ENCODE data around the gene LYL1.

The LYL1 gene

DNA sequence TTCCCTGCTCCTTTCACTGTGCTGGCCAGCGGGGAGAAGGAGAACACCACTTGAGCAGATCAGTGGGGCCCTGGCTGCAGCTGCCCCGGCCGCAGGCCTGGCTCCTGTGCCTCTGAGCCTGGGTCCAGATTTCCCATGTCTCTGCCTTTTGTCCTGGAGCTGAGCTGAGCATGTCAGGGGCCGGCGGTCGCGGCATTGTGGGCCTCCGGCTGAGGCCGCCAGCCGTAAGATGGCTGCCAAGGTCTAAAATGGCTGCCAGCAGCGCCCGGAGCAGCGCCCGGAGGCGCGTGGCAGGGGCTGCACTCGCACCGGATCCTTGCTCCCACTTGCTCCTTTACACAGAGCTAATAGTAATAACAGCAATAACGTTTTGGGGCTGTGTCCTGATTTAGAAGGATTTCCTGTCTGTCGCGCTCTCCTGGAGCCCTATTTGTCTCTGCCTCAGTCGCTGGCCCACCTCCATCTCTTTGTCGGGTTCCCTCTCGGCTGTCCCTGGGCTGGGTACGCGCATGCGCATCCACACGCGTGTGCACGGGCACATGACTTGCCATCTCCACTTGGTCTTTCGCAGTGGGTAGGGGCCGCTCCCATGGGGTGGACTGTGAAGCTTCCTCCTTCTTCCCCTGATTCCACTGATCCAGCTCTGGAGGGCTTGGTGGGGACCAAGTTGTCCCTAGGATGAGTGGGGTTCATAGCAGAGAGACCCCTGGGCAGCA is 32.1 kb downstream of the LYL1 start:
- TF ChIP-seq POU2F2 (IDR thresholded peaks at IDR 0.05; ENCODE audit: low read depth, low read length) (no peak), POLR2A (IDR thresholded peaks at IDR 0.05; ENCODE audit: low read depth, low read length) (no peak), POLR2AphosphoS5 (IDR thresholded peaks at IDR 0.05; ENCODE audit: low read depth, low read length) (no peak), PAX5 (IDR thresholded peaks at IDR 0.05; ENCODE audit: insufficient read depth, low read length, severe bottlenecking) (no peak), SPI1 (IDR thresholded peaks at IDR 0.05; ENCODE audit: low read depth, low read length) (no peak), TAF1 (IDR thresholded peaks at IDR 0.05; ENCODE audit: low read depth, low read length) (no peak)
- FAIRE-seq (no peak), DNase-seq (ENCODE audit: insufficient read length, low spot score) (no peak)

DNA sequence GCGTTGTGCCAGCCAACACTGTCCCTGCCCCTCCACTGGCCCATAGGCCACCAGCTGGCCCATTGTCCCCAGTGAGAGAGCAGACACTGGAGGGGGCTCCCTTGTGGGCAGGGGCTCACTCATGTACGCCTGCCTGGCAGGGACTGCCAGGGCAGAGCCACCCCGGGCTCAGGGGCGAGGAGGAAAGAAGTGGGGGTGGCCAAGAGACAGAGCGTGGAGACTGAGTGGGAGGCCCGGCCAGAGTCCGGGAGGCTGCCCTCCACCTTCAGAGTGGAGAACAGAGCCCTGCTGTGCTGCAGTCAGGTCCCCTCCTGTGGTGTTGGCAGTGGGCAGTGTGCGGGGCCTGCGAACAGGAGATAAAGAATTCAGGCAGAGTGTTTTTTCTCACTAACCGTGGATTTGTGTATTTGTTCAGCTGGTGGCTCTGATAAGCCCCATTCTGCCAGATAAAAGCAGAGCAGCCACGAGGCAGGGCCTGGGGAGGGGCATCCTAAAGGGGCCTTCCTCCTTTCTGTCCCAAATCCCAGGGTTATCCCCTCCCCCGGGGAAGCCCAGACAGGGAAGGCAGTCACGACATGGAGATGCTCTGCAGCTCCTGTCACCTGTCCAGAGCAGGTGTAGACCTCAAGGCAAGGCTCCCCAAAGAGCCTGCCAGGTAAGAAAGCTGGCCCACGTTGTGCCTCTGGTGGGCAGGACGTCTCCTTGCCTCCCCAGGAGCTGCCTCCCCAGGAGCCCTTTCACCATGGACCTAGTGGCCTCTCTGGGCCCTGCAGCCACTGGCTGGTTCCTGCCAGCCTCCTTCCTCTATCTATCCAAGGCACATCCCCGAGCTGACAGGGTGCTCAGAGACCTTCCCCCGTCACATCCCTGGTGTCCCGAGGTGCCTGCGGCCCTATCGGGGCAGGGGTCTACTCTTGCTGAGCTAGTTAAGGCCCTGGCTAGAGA is 33.0 kb downstream of the LYL1 start:
- DNase-seq (ENCODE audit: insufficient read length, low spot score) (no peak), FAIRE-seq (no peak)
- TF ChIP-seq POLR2A (IDR thresholded peaks at IDR 0.05; ENCODE audit: low read depth, low read length): no peak
- TF ChIP-seq TAF1 (IDR thresholded peaks at IDR 0.05; ENCODE audit: low read depth, low read length): no peak
- TF ChIP-seq POLR2AphosphoS5 (IDR thresholded peaks at IDR 0.05; ENCODE audit: low read depth, low read length): no peak
- TF ChIP-seq SPI1 (IDR thresholded peaks at IDR 0.05; ENCODE audit: low read depth, low read length): no peak

DNA sequence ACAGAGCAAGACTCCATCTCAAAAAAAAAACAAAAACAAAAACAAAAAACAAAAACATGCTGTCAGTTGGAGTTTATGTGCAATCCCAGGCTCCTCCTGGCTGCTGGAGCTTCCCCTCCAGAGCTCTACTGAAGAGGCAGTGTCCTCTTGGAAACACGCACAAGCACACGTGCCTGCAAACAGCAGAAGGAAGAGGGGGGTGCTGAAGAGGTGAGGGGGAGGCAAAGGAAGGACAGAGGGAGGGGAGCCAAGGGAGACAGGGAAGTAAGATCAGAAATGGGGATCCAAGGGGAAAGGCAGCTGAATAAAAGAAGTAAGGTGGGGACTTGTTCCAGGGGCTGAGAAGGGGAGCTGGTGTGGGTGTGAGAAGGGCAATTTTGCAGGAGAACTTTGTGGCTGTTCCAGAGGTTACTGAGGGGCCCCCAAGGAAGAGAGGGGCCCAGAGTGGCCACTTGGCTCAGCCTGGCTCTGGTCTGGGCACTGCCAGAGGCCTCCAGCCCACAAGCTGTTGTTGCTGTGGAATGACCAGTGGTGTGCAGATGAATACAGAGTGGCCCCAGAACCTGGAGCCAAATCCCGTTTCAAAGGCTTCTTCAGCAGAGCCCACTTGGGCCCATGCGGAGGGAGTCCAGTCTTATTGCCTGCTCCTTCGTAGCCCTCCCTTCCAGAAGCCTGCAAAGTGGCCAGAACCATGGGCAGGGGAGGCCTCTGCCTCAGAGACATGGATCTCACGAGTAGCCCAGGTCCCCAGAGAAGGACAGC is 34.4 kb downstream of the LYL1 start:
- TF ChIP-seq POU2F2 (IDR thresholded peaks at IDR 0.05; ENCODE audit: low read depth, low read length) (no peak), POLR2A (IDR thresholded peaks at IDR 0.05; ENCODE audit: low read depth, low read length) (no peak), POLR2AphosphoS5 (IDR thresholded peaks at IDR 0.05; ENCODE audit: low read depth, low read length) (no peak), TAF1 (IDR thresholded peaks at IDR 0.05; ENCODE audit: low read depth, low read length) (no peak), SPI1 (IDR thresholded peaks at IDR 0.05; ENCODE audit: low read depth, low read length) (no peak), PAX5 (IDR thresholded peaks at IDR 0.05; ENCODE audit: insufficient read depth, low read length, severe bottlenecking) (no peak)
- DNase-seq (ENCODE audit: insufficient read length, low spot score): no peak
- FAIRE-seq: no peak

DNA sequence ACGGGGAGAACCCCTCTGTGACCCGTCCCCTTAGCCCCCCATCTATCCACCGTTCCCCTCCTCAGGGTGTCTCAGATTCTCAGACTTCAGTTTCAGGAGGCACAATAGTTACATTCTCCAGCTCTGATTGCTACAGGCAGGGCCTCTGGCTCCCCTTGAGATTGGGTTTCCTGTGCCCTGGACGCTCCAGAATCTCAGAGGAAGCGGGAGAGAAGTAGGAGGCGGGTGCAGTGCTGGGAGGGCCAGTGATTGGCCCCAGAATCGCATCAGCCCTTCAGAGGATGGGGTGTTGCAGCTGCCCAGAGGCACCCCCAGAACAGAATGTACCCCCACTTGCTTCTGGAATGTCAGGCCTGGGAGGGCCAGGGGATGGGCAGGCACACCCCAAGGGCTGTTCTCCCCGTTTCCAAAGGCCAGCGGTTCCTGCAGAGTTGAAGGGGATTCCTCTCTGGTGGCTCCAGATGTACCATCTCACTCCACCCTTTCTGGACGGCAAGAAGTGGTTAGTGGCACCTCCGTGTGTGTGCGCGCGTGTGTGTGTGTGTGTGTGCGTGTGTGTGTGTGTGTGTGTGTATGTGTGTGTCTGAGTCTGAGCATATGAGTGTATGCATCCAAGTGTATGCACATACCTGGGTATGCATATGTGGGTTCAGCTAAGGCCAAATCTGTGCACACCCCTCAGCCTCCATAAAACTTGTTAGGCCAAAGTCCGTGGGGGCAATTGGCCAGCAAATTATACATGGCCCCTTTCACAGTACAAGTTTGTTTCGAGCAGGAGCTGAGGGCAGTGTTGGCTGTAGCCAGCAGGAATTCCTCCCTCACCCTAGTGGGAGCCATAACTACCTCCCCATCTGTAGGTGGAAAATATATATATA is 35.5 kb downstream of the LYL1 start:
- DNase-seq (ENCODE audit: insufficient read length, low spot score) (no peak), FAIRE-seq (no peak)
- no peak for TF ChIP-seq PAX5 (IDR thresholded peaks at IDR 0.05; ENCODE audit: insufficient read depth, low read length, severe bottlenecking)
- TF ChIP-seq POU2F2 (IDR thresholded peaks at IDR 0.05; ENCODE audit: low read depth, low read length): no peak
- no peak for TF ChIP-seq POLR2A (IDR thresholded peaks at IDR 0.05; ENCODE audit: low read depth, low read length)
- TF ChIP-seq TAF1 (IDR thresholded peaks at IDR 0.05; ENCODE audit: low read depth, low read length): no peak
- no peak for TF ChIP-seq SPI1 (IDR thresholded peaks at IDR 0.05; ENCODE audit: low read depth, low read length)
- TF ChIP-seq POLR2AphosphoS5 (IDR thresholded peaks at IDR 0.05; ENCODE audit: low read depth, low read length): no peak

DNA sequence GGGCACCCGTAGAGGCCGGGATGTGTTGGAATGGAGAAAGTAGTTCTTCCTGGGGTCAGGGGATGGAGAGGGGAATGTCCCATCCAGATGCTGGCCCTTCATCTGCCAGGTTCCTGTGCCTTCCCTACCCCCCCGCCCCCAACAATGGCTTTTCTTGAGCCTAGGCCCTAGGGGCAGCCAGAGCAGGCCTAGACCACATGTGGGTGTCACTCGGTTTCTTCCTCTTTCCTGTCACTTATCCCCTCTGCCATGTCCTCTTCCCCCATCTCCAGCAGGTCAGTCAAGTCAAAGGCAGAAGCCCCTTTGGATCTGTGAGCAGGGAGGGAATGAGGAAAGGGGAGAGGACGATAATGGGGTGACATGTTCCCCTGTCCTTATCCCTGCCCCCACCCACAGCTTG is 36.4 kb downstream of the LYL1 start:
- FAIRE-seq (no peak), DNase-seq (ENCODE audit: insufficient read length, low spot score) (no peak)
- TF ChIP-seq POLR2AphosphoS5 (IDR thresholded peaks at IDR 0.05; ENCODE audit: low read depth, low read length): no peak
- TF ChIP-seq PAX5 (IDR thresholded peaks at IDR 0.05; ENCODE audit: insufficient read depth, low read length, severe bottlenecking): no peak
- no peak for TF ChIP-seq SPI1 (IDR thresholded peaks at IDR 0.05; ENCODE audit: low read depth, low read length)
- no peak for TF ChIP-seq TAF1 (IDR thresholded peaks at IDR 0.05; ENCODE audit: low read depth, low read length)
- no peak for TF ChIP-seq POU2F2 (IDR thresholded peaks at IDR 0.05; ENCODE audit: low read depth, low read length)
- TF ChIP-seq POLR2A (IDR thresholded peaks at IDR 0.05; ENCODE audit: low read depth, low read length): no peak

DNA sequence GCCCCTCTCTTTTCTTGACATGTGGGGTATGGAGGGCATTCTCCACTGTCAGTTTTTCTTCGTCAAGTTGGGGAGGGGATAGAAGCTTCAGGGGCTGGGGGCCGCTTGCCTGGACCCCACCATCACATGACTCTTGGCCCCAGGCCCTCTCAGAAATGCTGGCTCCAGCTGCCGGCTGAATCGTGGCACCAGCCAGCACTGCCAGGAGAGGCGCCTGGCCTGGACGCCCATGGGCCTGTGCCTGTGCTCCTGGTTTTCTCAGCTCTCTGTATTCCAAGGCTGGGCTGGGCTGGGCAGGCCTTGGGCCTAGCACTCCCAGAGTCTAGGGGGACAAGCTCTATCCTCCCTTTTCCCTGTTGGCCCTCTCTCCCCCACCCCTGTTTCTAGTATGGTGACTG is 38.6 kb downstream of the LYL1 start:
- DNase-seq (ENCODE audit: insufficient read length, low spot score) (no peak), FAIRE-seq (no peak)
- no peak for TF ChIP-seq POLR2A (IDR thresholded peaks at IDR 0.05; ENCODE audit: low read depth, low read length)
- TF ChIP-seq POU2F2 (IDR thresholded peaks at IDR 0.05; ENCODE audit: low read depth, low read length): no peak
- no peak for TF ChIP-seq POLR2AphosphoS5 (IDR thresholded peaks at IDR 0.05; ENCODE audit: low read depth, low read length)
- TF ChIP-seq SPI1 (IDR thresholded peaks at IDR 0.05; ENCODE audit: low read depth, low read length): no peak
- TF ChIP-seq TAF1 (IDR thresholded peaks at IDR 0.05; ENCODE audit: low read depth, low read length): no peak
- no peak for TF ChIP-seq PAX5 (IDR thresholded peaks at IDR 0.05; ENCODE audit: insufficient read depth, low read length, severe bottlenecking)

DNA sequence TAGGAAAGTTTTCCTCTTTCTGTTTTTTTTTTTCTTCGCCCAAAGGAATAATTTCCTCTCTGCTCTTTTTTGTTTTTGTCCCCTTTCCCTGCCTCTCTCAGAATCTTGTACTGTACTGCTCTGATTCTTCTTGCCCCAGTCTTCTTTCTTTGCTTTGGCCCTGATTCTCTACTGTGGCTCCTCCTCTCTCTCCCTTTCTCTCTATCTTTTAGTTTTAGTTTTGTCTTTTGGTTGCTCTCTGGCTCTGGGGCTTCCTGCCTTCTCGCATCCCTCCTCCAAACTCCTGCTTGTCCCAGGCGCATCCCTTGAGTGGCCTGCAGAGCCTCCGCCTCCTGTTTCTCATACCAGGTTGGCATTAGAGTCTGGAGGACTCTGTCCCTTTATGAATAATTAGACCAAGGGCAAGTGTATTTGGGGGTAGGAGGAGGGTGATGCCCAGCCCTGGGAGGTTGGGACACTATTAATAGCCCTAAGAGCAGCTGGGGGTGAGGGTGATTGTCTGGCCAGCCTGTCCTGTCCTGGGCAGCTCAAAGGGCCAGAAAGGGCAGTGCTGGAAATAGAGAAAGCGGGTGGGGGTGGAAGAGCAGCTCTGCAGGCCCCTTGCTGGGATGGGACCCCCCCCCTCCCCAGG is 39.1 kb downstream of the LYL1 start:
- TF ChIP-seq PAX5 (IDR thresholded peaks at IDR 0.05; ENCODE audit: insufficient read depth, low read length, severe bottlenecking) (no peak), POLR2A (IDR thresholded peaks at IDR 0.05; ENCODE audit: low read depth, low read length) (no peak), POU2F2 (IDR thresholded peaks at IDR 0.05; ENCODE audit: low read depth, low read length) (no peak), POLR2AphosphoS5 (IDR thresholded peaks at IDR 0.05; ENCODE audit: low read depth, low read length) (no peak)
- DNase-seq (ENCODE audit: insufficient read length, low spot score) (no peak), FAIRE-seq (no peak)

DNA sequence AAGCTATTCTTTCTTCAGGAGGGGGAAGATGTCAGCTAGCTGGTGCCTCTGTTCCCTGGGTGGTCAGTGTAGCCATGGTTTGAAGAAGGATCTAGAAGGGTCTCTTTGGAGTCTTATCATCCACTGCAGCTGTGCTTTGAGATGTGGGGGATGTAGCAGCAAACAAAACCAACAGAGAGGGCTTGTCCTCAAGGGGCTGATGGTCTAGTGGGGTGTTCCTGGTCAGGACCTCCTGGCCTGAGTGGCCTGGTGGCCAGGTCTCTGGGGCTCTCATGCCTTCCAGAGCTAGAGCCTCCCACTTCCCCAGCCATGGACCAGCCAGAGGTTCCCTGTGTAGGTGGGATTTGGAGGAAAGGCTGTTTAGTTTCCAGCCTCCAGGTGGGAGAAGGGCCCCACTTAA is 40.3 kb downstream of the LYL1 start:
- no peak for TF ChIP-seq POLR2A (IDR thresholded peaks at IDR 0.05; ENCODE audit: low read depth, low read length)
- TF ChIP-seq SPI1 (IDR thresholded peaks at IDR 0.05; ENCODE audit: low read depth, low read length): no peak
- no peak for DNase-seq (ENCODE audit: insufficient read length, low spot score)
- FAIRE-seq: no peak

Measured in GM12891 (cell line).